OCI-LY7 (cell line): Measurements from ENCODE around the gene GBF1. TPM values are rescaled to one million over a fixed set of nuclear protein-coding genes. Genes with fewer than 3 reads are reported as not detected.

Experiments used
- BruUV-seq: library from RNA; stranded (reverse); fragments of 400-500 nt; replicated peaks from 2 replicates; lab custom pipeline; 2021; lab: Mats Ljungman, UMichigan
- CTCF ChIA-PET: fragments of 300-600 bp; sonication (Branson Sonifier 250); formaldehyde crosslinking; loops from one replicate; lab custom pipeline; 2022; ENCODE audit warnings: antibody characterized with exemption; ENCODE audit not compliant: unreplicated experiment; lab: Charles Lee
- POLR2A ChIA-PET: fragments of 300-600 bp; sonication (Branson Sonifier 250); formaldehyde crosslinking; loops from one replicate; lab custom pipeline; 2022; ENCODE audit warnings: antibody characterized with exemption; lab: Charles Lee
- DNase-seq: peaks from one replicate; pipeline ENCODE4 v3.0.0-alpha.2; 2015; ENCODE audit warnings: low spot score
- H2AFZ ChIP-seq: fragments of 200-600 bp; sonication (generic), shearing (Covaris generic); 2 replicates; pipeline ENCODE4 v1.6.1; 2014; ENCODE audit warnings: mild to moderate bottlenecking, antibody characterized with exemption, low read length, moderate library complexity
- H3K27ac ChIP-seq: fragments of 200-600 bp; sonication (generic); 2 replicates; pipeline ENCODE4 v1.5.1; 2014; ENCODE audit warnings: mixed run types, low read depth, mild to moderate bottlenecking, moderate library complexity, low read length, inconsistent platforms; ENCODE audit not compliant: poor library complexity, severe bottlenecking
- H3K36me3 ChIP-seq: fragments of 200-600 bp; sonication (generic); 2 replicates; pipeline ENCODE4 v1.6.1; 2014; ENCODE audit warnings: mild to moderate bottlenecking, antibody characterized with exemption, low read length, moderate library complexity, mixed read lengths; ENCODE audit not compliant: insufficient read depth
- H3K4me1 ChIP-seq: fragments of 200-600 bp; sonication (generic); 2 replicates; pipeline ENCODE4 v1.5.1; 2014; ENCODE audit warnings: mild to moderate bottlenecking, low read length; ENCODE audit not compliant: insufficient read depth, poor library complexity, severe bottlenecking
- H3K4me2 ChIP-seq: fragments of 200-600 bp; sonication (generic); 2 replicates; pipeline ENCODE4 v1.6.1; 2014; ENCODE audit warnings: mild to moderate bottlenecking, low read length
- H3K4me3 ChIP-seq: fragments of 200-600 bp; sonication (generic); 2 replicates; pipeline ENCODE4 v1.5.1; 2014; ENCODE audit warnings: mild to moderate bottlenecking, low read depth, low read length; ENCODE audit not compliant: poor library complexity, severe bottlenecking
- H3K79me2 ChIP-seq: fragments of 200-600 bp; sonication (generic); 2 replicates; pipeline ENCODE4 v1.6.1; 2016; ENCODE audit warnings: low read depth, mild to moderate bottlenecking, low read length, moderate library complexity, mixed read lengths; ENCODE audit not compliant: insufficient read depth
- H3K9me2 ChIP-seq: fragments of 200-600 bp; sonication (generic); 2 replicates; pipeline ENCODE4 v1.6.1; 2016; ENCODE audit warnings: mild to moderate bottlenecking, low read length, mixed read lengths; ENCODE audit not compliant: insufficient read depth
- H3K9me3 ChIP-seq: fragments of 200-600 bp; sonication (generic); 2 replicates; pipeline ENCODE4 v1.6.1; 2014; ENCODE audit warnings: mild to moderate bottlenecking, mixed run types, low read length, mixed read lengths
- H4K20me1 ChIP-seq: fragments of 200-600 bp; sonication (generic); 2 replicates; pipeline ENCODE4 v1.6.1; 2014; ENCODE audit warnings: mild to moderate bottlenecking, antibody characterized with exemption, low read length, moderate library complexity, mixed read lengths; ENCODE audit not compliant: insufficient read depth
- CTCF ChIP-seq: fragments of 200-600 bp; sonication (generic); conservative IDR thresholded peaks from 2 replicates; pipeline ENCODE4 v1.5.1; 2014; ENCODE audit warnings: mild to moderate bottlenecking, antibody characterized with exemption, low read length, moderate library complexity, mixed read lengths
- EZH2phosphoT487 ChIP-seq: fragments of 200-600 bp; sonication (generic); IDR thresholded peaks from 2 replicates; pipeline ENCODE4 v1.6.1; 2018; ENCODE audit warnings: low read depth, borderline replicate concordance, mild to moderate bottlenecking, mixed run types, antibody characterized with exemption, low read length, moderate library complexity, mixed read lengths
- intact Hi-C: fragments of 100-400 bp; cut with micrococcal nuclease; formaldehyde crosslinking; loops from one replicate; pipeline ENCODE4 v1.10.0; 2022; ENCODE audit not compliant: unreplicated experiment
- total RNA-seq, 2 experiments: library from RNA; depleted of rRNA in 1 of 2; stranded (reverse); fragments of >200 nt in 1 of 2; shearing (Covaris generic) in 1 of 2; gene quantifications; 2 replicates each; pipeline ENCODE4 v1.2.3, GENCODE V29; 2014 to 2022

GBF1 gene
- total RNA-seq, 2 experiments from 2014 or later: 17.8 to 33.4 TPM

- Histone ChIP-seq H3K36me3 (peaks cover 3% of the 10 kb centered on the region; the same call in 1 of the 2 replicates), H2AFZ (no peak overlapping the region), H3K4me2 (no peak overlapping the region), H3K9me3 (no peaks in the 10 kb centered on the region), H3K4me3 (no peak overlapping the region), H3K4me1 (no peaks in the 10 kb centered on the region), H3K79me2 (no peaks in the 10 kb centered on the region), H3K27ac (no peak overlapping the region), H4K20me1 (peaks cover 5% of the 10 kb centered on the region; the same call in 1 of the 2 replicates), H3K9me2 (no peaks in the 10 kb centered on the region)
- BruUV-seq: no TSS peak
- no peak for DNase-seq
- no peak for TF ChIP-seq EZH2phosphoT487
- no peak for TF ChIP-seq CTCF
- ChIA-PET POLR2A (interaction anchor here (0.6 to 1.0 kb wide), 2 partner anchors 13 to 861 kb away, joined by 3 to 7 read pairs; partner anchors contain the start of gene FBXL15), CTCF (interaction anchor here (0.7 kb wide), 1 partner anchor 532 kb away, joined by 5 read pairs; no protein-coding TSS in a partner anchor)
- intact Hi-C loops: no loop called here
These were observed 161.5 kb downstream of the GBF1 start for GRCh38 chr10:102406815-102407214.

GRCh38 chr10:102407425-102408130 is 162.2 kb downstream of the GBF1 start:
- Histone ChIP-seq H3K79me2 (no peaks in the 10 kb centered on the region), H4K20me1 (peaks cover 5% of the 10 kb centered on the region; the same call in 1 of the 2 replicates), H3K9me3 (no peaks in the 10 kb centered on the region), H3K27ac (no peak overlapping the region), H3K4me3 (no peak overlapping the region), H3K9me2 (no peaks in the 10 kb centered on the region), H3K4me2 (no peak overlapping the region), H2AFZ (no peak overlapping the region), H3K4me1 (peaks cover 3% of the 10 kb centered on the region), H3K36me3 (no peaks in the 10 kb centered on the region; the same call in 1 of the 2 replicates)
- POLR2A ChIA-PET: interaction anchor here (1.0 kb wide), 1 partner anchor 13 kb away, joined by 3 read pairs; the partner anchor contains the start of gene FBXL15
- CTCF ChIA-PET: interaction anchor here (0.6 kb wide), 1 partner anchor 12 kb away, joined by 3 read pairs; the partner anchor contains the start of gene NFKB2
- intact Hi-C loops: no loop called here
- no peak for TF ChIP-seq CTCF
- no peak for TF ChIP-seq EZH2phosphoT487
- no peak for DNase-seq
- no TSS peak for BruUV-seq
